Stimulated activated naive CD8-positive, alpha-beta T cell treated with anti-CD3 and anti-CD28 coated beads, Interleukin-15, Interleukin-2, amounts not matched to agents 100 ng/mL and 50 ng/mL, for 24 hours (primary cell): ENCODE results near the gene HOXB9.
A peak's percentile ranks its signal among the peaks of the same experiment; 100 is the strongest.

Experiments used
- H3K27ac Mint-ChIP-seq: one replicate; pipeline ENCODE4 v1.8.0; 2021; ENCODE audit warnings: mild to moderate bottlenecking, mixed read lengths
- H3K27me3 Mint-ChIP-seq: one replicate; pipeline ENCODE4 v1.8.0; 2021; ENCODE audit warnings: mixed read lengths
- H3K36me3 Mint-ChIP-seq: one replicate; pipeline ENCODE4 v1.8.0; 2021; ENCODE audit warnings: low read depth, mixed read lengths
- H3K4me1 Mint-ChIP-seq: one replicate; pipeline ENCODE4 v1.8.0; 2021; ENCODE audit warnings: low read depth, mixed read lengths
- H3K4me3 Mint-ChIP-seq: one replicate; pipeline ENCODE4 v1.8.0; 2021; ENCODE audit warnings: mild to moderate bottlenecking, mixed read lengths
- H3K9me3 Mint-ChIP-seq: one replicate; pipeline ENCODE4 v1.8.0; 2021; ENCODE audit warnings: mixed read lengths

Gene HOXB9

GRCh38 chr17:48601207-48601538 lies 25.0 kb downstream of the HOXB9 start:
- Mint-ChIP-seq H3K27ac (no peak overlapping the region), H3K9me3 (no peaks in the 10 kb centered on the region), H3K4me3 (no peak overlapping the region), H3K27me3 (peaks cover 91% of the 10 kb centered on the region), H3K4me1 (peaks cover 30% of the 10 kb centered on the region), H3K36me3 (no peaks in the 10 kb centered on the region)

- no peak overlapping the region for H3K27ac Mint-ChIP-seq
- no peaks in the 10 kb centered on the region for H3K9me3 Mint-ChIP-seq
- H3K36me3 Mint-ChIP-seq: no peaks in the 10 kb centered on the region
- H3K4me3 Mint-ChIP-seq: no peak overlapping the region
- peaks cover 31% of the 10 kb centered on the region for H3K4me1 Mint-ChIP-seq
- peaks cover 93% of the 10 kb centered on the region for H3K27me3 Mint-ChIP-seq
Measured at GRCh38 chr17:48600244-48601098, 25.7 kb downstream of the HOXB9 start.

- Mint-ChIP-seq H3K9me3 (no peaks in the 10 kb centered on the region), H3K27me3 (peaks cover 93% of the 10 kb centered on the region), H3K4me1 (peaks cover 31% of the 10 kb centered on the region), H3K36me3 (no peaks in the 10 kb centered on the region), H3K4me3 (no peak overlapping the region), H3K27ac (no peak overlapping the region)
Measured at GRCh38 chr17:48599354-48599753, 26.8 kb downstream of the HOXB9 start.

GRCh38 chr17:48598736-48599135 lies 27.4 kb downstream of the HOXB9 start:
- Mint-ChIP-seq H3K4me1 (peaks cover 37% of the 10 kb centered on the region), H3K36me3 (no peaks in the 10 kb centered on the region), H3K4me3 (no peak overlapping the region), H3K27ac (no peak overlapping the region), H3K27me3 (peaks cover 93% of the 10 kb centered on the region), H3K9me3 (no peaks in the 10 kb centered on the region)

GRCh38 chr17:48597778-48598631 lies 28.2 kb downstream of the HOXB9 start:
- Mint-ChIP-seq H3K4me1 (peaks cover 41% of the 10 kb centered on the region), H3K27ac (no peak overlapping the region), H3K27me3 (peaks cover 90% of the 10 kb centered on the region)

GRCh38 chr17:48597528-48597777 lies 28.7 kb downstream of the HOXB9 start:
- Mint-ChIP-seq H3K4me1 (peaks cover 45% of the 10 kb centered on the region), H3K27ac (no peak overlapping the region), H3K27me3 (peaks cover 87% of the 10 kb centered on the region), H3K36me3 (no peaks in the 10 kb centered on the region), H3K9me3 (no peaks in the 10 kb centered on the region), H3K4me3 (peak overlapping the region; percentile 80)

More at GRCh38 chr17:48597778-48598631, 28.2 kb downstream of the HOXB9 start:
- Mint-ChIP-seq H3K36me3 (no peaks in the 10 kb centered on the region), H3K9me3 (no peaks in the 10 kb centered on the region), H3K4me3 (peak overlapping the region; percentile 80)

- Mint-ChIP-seq H3K27ac (no peak overlapping the region), H3K9me3 (no peaks in the 10 kb centered on the region), H3K4me1 (peaks cover 48% of the 10 kb centered on the region), H3K4me3 (peak overlapping the region; percentile 80), H3K27me3 (peaks cover 89% of the 10 kb centered on the region), H3K36me3 (no peaks in the 10 kb centered on the region)
Measured at GRCh38 chr17:48596735-48597527, 29.2 kb downstream of the HOXB9 start.

GRCh38 chr17:48596000-48596734 lies 30.0 kb downstream of the HOXB9 start:
- Mint-ChIP-seq H3K27ac (no peak overlapping the region), H3K36me3 (no peaks in the 10 kb centered on the region), H3K9me3 (no peaks in the 10 kb centered on the region), H3K27me3 (peaks cover 89% of the 10 kb centered on the region), H3K4me3 (peak overlapping the region; percentile 80), H3K4me1 (peaks cover 46% of the 10 kb centered on the region)

- Mint-ChIP-seq H3K9me3 (no peaks in the 10 kb centered on the region), H3K4me1 (peaks cover 46% of the 10 kb centered on the region), H3K4me3 (no peak overlapping the region), H3K27me3 (peaks cover 88% of the 10 kb centered on the region), H3K36me3 (no peaks in the 10 kb centered on the region), H3K27ac (no peak overlapping the region)
Measured at GRCh38 chr17:48595278-48595999, 30.7 kb downstream of the HOXB9 start.

GRCh38 chr17:48594538-48595277 lies 31.4 kb downstream of the HOXB9 start:
- Mint-ChIP-seq H3K9me3 (no peaks in the 10 kb centered on the region), H3K27me3 (peaks cover 88% of the 10 kb centered on the region), H3K27ac (no peak overlapping the region)

GRCh38 chr17:48593840-48594537 lies 32.2 kb downstream of the HOXB9 start:
- peaks cover 88% of the 10 kb centered on the region for H3K27me3 Mint-ChIP-seq
- no peaks in the 10 kb centered on the region for H3K36me3 Mint-ChIP-seq
- peak overlapping the region; percentile 78 for H3K4me3 Mint-ChIP-seq
- no peaks in the 10 kb centered on the region for H3K9me3 Mint-ChIP-seq
- peaks cover 55% of the 10 kb centered on the region for H3K4me1 Mint-ChIP-seq
- no peak overlapping the region for H3K27ac Mint-ChIP-seq

More at GRCh38 chr17:48594538-48595277, 31.4 kb downstream of the HOXB9 start:
- H3K4me3 Mint-ChIP-seq: no peak overlapping the region
- no peaks in the 10 kb centered on the region for H3K36me3 Mint-ChIP-seq
- peaks cover 53% of the 10 kb centered on the region for H3K4me1 Mint-ChIP-seq

- H3K36me3 Mint-ChIP-seq: no peaks in the 10 kb centered on the region
- no peaks in the 10 kb centered on the region for H3K9me3 Mint-ChIP-seq
- H3K27me3 Mint-ChIP-seq: peaks cover 88% of the 10 kb centered on the region
- peaks cover 49% of the 10 kb centered on the region for H3K4me1 Mint-ChIP-seq
- peak within 1 kb of the TSS; percentile 78 for H3K4me3 Mint-ChIP-seq
- H3K27ac Mint-ChIP-seq: no peak within 1 kb of the TSS
Measured at GRCh38 chr17:48593126-48593829, 32.9 kb downstream of the HOXB9 start, which contains the start of gene HOXB5. HOXB5 (minus strand) TSS chr17:48593779; CDS start chr17:48593682, 97 bp downstream.
